ENCODE data around the gene MLN. TPM values are rescaled to one million over a fixed set of nuclear protein-coding genes. Genes with fewer than 3 reads are reported as not detected.

MLN gene
- polyA plus RNA-seq, 1 of the 3 experiments (the other 2 are of a cell fraction) = not detected

GRCh38 chr6:33808641-33809180 is 4.9 kb upstream of the MLN start:
- H2AFZ ChIP-seq (ENCODE audit: low read depth) = no peak overlapping the region
- H4K20me1 ChIP-seq (ENCODE audit: insufficient read depth) = 0 out of 2 replicates have a peak, but pooled peaks cover 2% of the 10 kb centered on the region
- no peak overlapping the region for H3K9ac ChIP-seq
- no peaks in the 10 kb centered on the region for H3K36me3 ChIP-seq (replicated peaks in 1 of 2; ENCODE audit: control insufficient read depth in 1 of 2, insufficient read depth in 2 of 2, low read length in 1 of 2)
- no peaks in the 10 kb centered on the region for H3F3A ChIP-seq (replicated peaks; ENCODE audit: insufficient read depth)
- 39% methylated on average over 8 of the region's 8 CpGs for WGBS (ENCODE audit: low lambda C conversion rate)
- ChIA-PET POLR2A (interaction anchor here (1.1 kb wide), 1 partner anchor 15 kb away, joined by 3 read pairs; no protein-coding TSS in a partner anchor), CTCF (interaction anchor here (1.1 kb wide), 1 partner anchor 41 kb away, joined by 3 read pairs; no protein-coding TSS in a partner anchor)
- no peaks in the 10 kb centered on the region for H3K79me2 ChIP-seq (ENCODE audit: insufficient read depth)
- no peak overlapping the region for H3K4me2 ChIP-seq
- no peak overlapping the region for H3K4me3 ChIP-seq (ENCODE audit: low read depth in 2 of 2, low read length in 1 of 2)
- H3K9me2 ChIP-seq = no peaks in the 10 kb centered on the region
- DNase-seq = no peak
- H3K9me3 ChIP-seq = no peaks in the 10 kb centered on the region
- peaks cover 0 to 27% of the 10 kb centered on the region in 2 experiments; a peak in 2 of 4 replicates for H3K4me1 ChIP-seq (ENCODE audit: control insufficient read depth in 1 of 2, insufficient read depth in 2 of 2, low read depth in 1 of 2, low read length in 1 of 2)
- peaks cover 27% of the 10 kb centered on the region; the same call in 1 of the 2 replicates for H3K27me3 ChIP-seq (ENCODE audit: insufficient read depth)
- no peak for TF ChIP-seq FOSL2 (IDR thresholded peaks at IDR 0.05; ENCODE audit: borderline replicate concordance, low read depth)
- H3K27ac ChIP-seq (ENCODE audit: low read depth in 2 of 2, low read length in 1 of 2) = no peak overlapping the region

GRCh38 chr6:33807606-33808005 is 3.8 kb upstream of the MLN start:
- POLR2A ChIA-PET = no interaction called here
- Histone ChIP-seq H3K4me1 (ENCODE audit: control insufficient read depth in 1 of 2, insufficient read depth in 2 of 2, low read depth in 1 of 2, low read length in 1 of 2) (peaks cover 0 to 21% of the 10 kb centered on the region in 2 experiments; a peak in 2 of 4 replicates), H3K4me2 (no peak overlapping the region), H3K9ac (no peak overlapping the region), H3K9me3 (no peaks in the 10 kb centered on the region), H3K4me3 (ENCODE audit: low read depth in 2 of 2, low read length in 1 of 2) (no peak overlapping the region), H3K79me2 (ENCODE audit: insufficient read depth) (no peaks in the 10 kb centered on the region), H3K27ac (ENCODE audit: low read depth in 2 of 2, low read length in 1 of 2) (no peak overlapping the region), H3K36me3 (replicated peaks in 1 of 2; ENCODE audit: control insufficient read depth in 1 of 2, insufficient read depth in 2 of 2, low read length in 1 of 2) (no peaks in the 10 kb centered on the region), H2AFZ (ENCODE audit: low read depth) (no peak overlapping the region), H4K20me1 (ENCODE audit: insufficient read depth) (0 out of 2 replicates have a peak, but pooled peaks cover 2% of the 10 kb centered on the region), H3K27me3 (ENCODE audit: insufficient read depth) (peaks cover 27% of the 10 kb centered on the region; the same call in 1 of the 2 replicates), H3F3A (replicated peaks; ENCODE audit: insufficient read depth) (no peaks in the 10 kb centered on the region), H3K9me2 (no peaks in the 10 kb centered on the region)
- DNase-seq = no peak
- TF ChIP-seq GABPA (IDR thresholded peaks at IDR 0.05; ENCODE audit: low read depth) (no peak), YY1 (IDR thresholded peaks at IDR 0.05; ENCODE audit: low read depth) (no peak), EP300 (IDR thresholded peaks at IDR 0.05; ENCODE audit: borderline replicate concordance in 1 of 2, low read depth in 1 of 2, low read length in 1 of 2) (no peak), SMC3 (IDR thresholded peaks at IDR 0.05; ENCODE audit: low read depth, low read length) (no peak), USF2 (IDR thresholded peaks at IDR 0.05; ENCODE audit: borderline replicate concordance, low read depth, low read length) (no peak), MXI1 (IDR thresholded peaks at IDR 0.05; ENCODE audit: low read depth, low read length) (no peak), TEAD4 (IDR thresholded peaks at IDR 0.05; ENCODE audit: borderline replicate concordance, insufficient read depth) (no peak), FOXJ3 (CRISPR knock-in tag; IDR thresholded peaks at IDR 0.05) (no peak), GATA2 (CRISPR knock-in tag; IDR thresholded peaks at IDR 0.05) (no peak), RXRA (IDR thresholded peaks at IDR 0.05; ENCODE audit: borderline replicate concordance, low read depth) (no peak), TCF12 (IDR thresholded peaks at IDR 0.05) (no peak), FOSL2 (IDR thresholded peaks at IDR 0.05; ENCODE audit: borderline replicate concordance, low read depth) (no peak)
- WGBS (ENCODE audit: low lambda C conversion rate) = 47% methylated on average over 6 of the region's 6 CpGs
- CTCF ChIA-PET = interaction anchor here (1.2 to 2.0 kb wide), 3 partner anchors 9 to 247 kb away, joined by 3 to 7 read pairs (median 3); no protein-coding TSS in a partner anchor

Measured in SK-N-SH (cell line).